GM12873 (cell line): ENCODE measurements around the gene LCE7A.

Experiments
- CTCF ChIP-seq: IDR thresholded peaks from 2 replicates; pipeline ENCODE4 v1.5.1; 2012; ENCODE audit warnings: low read depth, mild to moderate bottlenecking, moderate library complexity, low read length, control low read depth; ENCODE audit not compliant: insufficient read depth; ENCODE audit errors: missing control alignments

Gene LCE7A

GRCh38 chr1:152888126-152888525, 28.3 kb downstream of the LCE7A start:
- TF ChIP-seq CTCF: no peak

GRCh38 chr1:152899027-152899426, 39.2 kb downstream of the LCE7A start:
- TF ChIP-seq CTCF: no peak

GRCh38 chr1:152899883-152900282, 40.1 kb downstream of the LCE7A start:
- TF ChIP-seq CTCF: no peak

GRCh38 chr1:152901631-152902030, 41.8 kb downstream of the LCE7A start:
- no peak for TF ChIP-seq CTCF

GRCh38 chr1:152902636-152903035, 42.8 kb downstream of the LCE7A start:
- no peak for TF ChIP-seq CTCF

- TF ChIP-seq CTCF: no peak
Measured at GRCh38 chr1:152904688-152905440, 45.1 kb downstream of the LCE7A start.

- no peak for TF ChIP-seq CTCF
Measured at GRCh38 chr1:152906023-152906565, 46.3 kb downstream of the LCE7A start.
